OCI-LY3 (cell line): ENCODE data around the gene SPSB4.

Experiments used
- EZH2phosphoT487 ChIP-seq: fragments of 200-600 bp; shearing (Covaris generic); IDR thresholded peaks from 2 replicates; pipeline ENCODE4 v1.6.1; 2018; ENCODE audit warnings: antibody characterized with exemption, mixed run types, low read depth
- TF ChIP-seq, protein P1 (sequence below): fragments of 200-600, 300-600 bp; sonication (generic); IDR thresholded peaks from 2 replicates; pipeline ENCODE4 v1.5.1; 2014; ENCODE audit warnings: antibody characterized with exemption, low read length, low read depth

- TF ChIP-seq, protein P1, sequence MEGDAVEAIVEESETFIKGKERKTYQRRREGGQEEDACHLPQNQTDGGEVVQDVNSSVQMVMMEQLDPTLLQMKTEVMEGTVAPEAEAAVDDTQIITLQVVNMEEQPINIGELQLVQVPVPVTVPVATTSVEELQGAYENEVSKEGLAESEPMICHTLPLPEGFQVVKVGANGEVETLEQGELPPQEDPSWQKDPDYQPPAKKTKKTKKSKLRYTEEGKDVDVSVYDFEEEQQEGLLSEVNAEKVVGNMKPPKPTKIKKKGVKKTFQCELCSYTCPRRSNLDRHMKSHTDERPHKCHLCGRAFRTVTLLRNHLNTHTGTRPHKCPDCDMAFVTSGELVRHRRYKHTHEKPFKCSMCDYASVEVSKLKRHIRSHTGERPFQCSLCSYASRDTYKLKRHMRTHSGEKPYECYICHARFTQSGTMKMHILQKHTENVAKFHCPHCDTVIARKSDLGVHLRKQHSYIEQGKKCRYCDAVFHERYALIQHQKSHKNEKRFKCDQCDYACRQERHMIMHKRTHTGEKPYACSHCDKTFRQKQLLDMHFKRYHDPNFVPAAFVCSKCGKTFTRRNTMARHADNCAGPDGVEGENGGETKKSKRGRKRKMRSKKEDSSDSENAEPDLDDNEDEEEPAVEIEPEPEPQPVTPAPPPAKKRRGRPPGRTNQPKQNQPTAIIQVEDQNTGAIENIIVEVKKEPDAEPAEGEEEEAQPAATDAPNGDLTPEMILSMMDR: no peak
- no peak for TF ChIP-seq EZH2phosphoT487
Observed at GRCh38 chr3:141116721-141117120, 65.6 kb downstream of the SPSB4 start.
